NCI-H774 (cell line): ENCODE data around the gene TRIM69.
"Not testable (repeated sequence)": the region's sequence is repeated elsewhere in the genome, so short reads cannot be mapped to it uniquely, and the experiment has no call there.

Experiments
- DNase-seq: peaks from one replicate; lab custom pipeline; 2025; lab: John Stamatoyannopoulos, UW

Gene TRIM69

DNA sequence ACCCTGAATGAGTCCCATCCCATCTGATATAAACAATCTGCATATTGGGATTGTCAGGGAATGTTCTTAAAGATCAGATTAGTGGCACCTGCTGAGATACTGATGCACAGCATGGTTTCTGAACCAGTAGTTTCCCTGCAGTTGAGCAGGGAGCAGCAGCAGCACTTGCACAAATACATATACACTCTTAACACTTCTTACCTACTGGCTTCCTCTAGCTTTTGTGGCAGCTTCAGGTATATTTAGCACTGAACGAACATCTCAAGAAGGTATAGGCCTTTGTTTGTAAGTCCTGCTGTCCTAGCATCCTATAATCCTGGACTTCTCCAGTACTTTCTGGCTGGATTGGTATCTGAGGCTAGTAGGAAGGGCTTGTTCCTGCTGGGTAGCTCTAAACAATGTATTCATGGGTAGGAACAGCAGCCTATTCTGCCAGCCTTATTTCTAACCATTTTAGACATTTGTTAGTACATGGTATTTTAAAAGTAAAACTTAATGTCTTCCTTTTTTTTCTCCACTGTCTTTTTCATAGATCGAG lies 20.5 kb upstream of the TRIM69 start:
- DNase-seq, result no peak

GRCh38 chr15:44716983-44717602 lies 19.2 kb upstream of the TRIM69 start:
- no peak for DNase-seq

GRCh38 chr15:44718180-44718926 lies 18.0 kb upstream of the TRIM69 start:
- DNase-seq, result no peak

DNA sequence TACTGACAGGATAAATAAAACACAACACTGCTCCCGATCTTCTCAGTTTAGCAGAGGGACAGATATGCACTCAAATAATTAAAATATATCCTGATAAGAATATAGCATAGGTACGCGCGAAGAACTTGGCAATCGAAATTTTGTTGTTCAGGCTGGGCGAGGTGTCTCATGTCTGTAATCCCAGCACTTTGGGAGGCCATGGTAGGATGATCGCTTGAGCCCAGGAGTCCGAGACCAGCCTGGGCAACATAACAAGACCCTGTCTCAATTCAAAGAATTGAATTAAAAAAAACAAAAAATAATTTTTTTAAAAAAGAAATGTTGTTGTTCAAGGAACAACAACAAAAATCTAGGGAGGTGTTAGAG lies 17.4 kb upstream of the TRIM69 start:
- DNase-seq, result no peak

- no peak for DNase-seq
These were observed 16.9 kb upstream of the TRIM69 start for GRCh38 chr15:44719293-44719999.

DNA sequence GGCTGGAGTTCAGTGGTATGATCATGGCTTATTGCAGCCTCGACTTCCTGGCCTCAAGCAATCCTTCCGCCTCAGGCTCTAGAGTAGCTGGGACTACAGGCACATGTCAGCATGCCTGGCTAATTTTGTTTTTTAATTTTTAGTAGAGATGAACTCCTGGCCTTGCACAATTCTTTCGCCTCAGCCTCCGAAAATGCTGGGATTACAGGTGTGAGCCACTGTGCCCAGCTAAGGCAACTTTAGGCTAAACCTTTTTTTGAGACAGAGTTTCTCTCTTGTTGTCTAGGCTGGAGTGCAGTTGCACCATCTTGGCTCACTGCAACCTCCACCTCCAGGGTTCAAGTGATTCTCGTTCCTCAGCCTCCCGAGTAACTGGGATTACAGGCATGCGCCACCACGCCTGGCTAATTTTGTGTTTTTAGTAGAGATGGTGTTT lies 16.3 kb upstream of the TRIM69 start:
- DNase-seq, result not testable (repeated sequence)

DNA sequence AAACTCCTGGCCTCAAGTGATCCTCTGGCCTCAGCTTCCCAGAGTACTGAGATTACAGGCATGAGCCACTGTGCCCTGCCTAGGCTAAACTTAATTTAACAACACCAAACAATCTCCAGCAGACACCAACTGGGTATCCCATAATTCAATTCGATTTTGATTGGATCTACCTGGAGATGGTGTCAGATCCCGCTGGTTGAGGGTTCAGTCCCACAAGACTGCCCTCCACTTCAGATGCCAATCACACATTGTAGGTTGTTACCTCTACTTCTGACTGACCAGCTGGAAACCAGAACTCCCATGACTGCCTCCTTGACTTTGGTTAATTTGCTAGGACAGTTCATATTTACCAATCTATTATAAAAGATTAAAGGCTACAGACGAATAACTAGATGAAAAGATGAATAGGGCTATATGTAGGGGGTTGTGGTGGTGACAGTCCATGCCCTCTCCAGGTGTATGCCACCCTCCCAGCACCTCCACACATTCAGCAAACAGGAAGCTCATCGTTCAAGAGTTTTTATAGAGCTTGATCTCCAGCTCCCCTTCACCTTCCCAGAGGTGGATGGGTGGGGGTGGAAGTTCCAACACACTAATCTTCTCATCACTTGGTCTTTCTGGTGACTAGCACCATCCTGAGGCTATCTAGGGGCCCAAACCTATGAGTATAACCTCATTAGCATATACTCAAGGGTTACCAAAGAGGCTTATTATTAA lies 15.7 kb upstream of the TRIM69 start:
- no peak for DNase-seq

DNA sequence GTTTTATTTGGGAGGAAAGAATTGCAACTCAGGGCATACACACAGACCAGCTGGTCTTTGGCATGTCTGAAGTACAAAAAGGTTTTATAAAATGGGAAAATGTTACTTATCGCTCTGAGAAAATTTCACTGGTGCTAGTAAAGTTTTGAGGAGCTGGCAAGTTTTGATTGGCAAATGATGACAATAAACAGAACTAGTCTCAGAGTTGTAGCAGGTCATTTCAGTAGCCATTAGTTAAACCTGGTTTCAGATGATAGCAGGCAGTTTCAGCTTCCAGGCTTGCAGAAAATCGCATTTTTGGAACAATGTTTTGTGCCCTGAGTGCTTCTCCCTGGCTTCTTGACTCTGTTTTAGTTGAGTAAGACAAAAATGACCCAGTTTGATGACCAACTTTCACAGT lies 14.3 kb upstream of the TRIM69 start:
- no peak for DNase-seq

DNA sequence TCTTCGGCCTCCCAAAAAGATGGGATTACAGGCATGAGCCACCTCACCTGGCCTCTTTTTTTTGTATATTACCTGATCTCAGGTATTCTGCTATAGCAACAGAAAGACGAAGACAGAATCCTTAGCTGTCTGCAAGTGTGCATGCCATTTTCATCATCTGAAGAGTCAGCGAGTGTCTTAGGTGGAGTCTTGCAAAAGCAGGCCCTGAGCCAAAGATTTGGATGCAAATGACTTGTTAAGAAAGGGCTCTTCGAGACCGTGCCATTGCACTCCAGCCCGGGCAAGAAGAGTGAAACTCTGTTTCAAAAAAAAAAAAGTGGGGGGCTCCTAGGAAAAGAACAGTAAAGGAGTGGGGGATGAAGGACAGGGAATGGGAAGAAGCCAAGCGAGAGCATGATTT lies 10.2 kb upstream of the TRIM69 start:
- no peak for DNase-seq

DNA sequence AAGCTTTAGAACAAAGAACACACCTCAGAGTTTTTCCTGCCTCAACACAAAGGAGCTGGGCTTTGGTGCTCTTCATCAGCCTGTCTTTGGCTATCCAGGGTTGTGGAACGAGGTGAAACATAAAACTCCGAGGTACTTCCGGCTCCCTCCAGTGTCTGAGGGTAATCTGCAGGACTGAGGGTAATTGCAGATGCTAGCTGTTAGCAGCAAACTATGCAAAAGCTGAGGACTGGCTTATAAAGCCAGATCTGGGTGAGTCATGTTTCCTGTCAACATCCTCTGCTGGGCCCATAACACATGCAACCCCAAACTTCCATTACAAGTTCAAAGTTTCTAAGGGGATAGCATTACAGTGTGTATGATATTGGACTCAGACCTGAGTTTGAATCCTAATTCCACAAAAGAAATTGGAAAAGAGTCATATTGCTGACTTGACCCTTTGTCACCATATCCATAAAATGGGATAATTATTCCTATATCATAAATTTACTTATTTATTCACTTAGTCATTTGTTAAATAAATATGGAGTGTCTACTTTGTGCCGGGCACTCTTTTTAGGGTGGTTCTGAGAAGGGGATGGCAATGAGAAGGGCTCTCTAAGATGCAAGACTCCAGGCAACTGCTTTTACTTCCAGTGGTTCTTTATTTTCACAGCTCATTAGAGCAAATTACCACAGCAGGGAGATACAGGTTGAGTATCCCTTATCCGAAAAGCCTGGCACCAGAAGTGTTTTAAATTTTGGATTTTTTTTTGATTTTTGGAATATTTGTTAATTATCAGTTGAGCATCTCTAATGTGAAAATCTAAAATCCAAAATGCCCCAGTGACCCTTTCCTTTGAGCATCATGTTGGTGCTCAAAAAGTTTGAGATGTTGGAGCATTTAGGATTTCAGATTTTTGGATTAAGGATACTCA lies 9.5 kb upstream of the TRIM69 start:
- no peak for DNase-seq

DNA sequence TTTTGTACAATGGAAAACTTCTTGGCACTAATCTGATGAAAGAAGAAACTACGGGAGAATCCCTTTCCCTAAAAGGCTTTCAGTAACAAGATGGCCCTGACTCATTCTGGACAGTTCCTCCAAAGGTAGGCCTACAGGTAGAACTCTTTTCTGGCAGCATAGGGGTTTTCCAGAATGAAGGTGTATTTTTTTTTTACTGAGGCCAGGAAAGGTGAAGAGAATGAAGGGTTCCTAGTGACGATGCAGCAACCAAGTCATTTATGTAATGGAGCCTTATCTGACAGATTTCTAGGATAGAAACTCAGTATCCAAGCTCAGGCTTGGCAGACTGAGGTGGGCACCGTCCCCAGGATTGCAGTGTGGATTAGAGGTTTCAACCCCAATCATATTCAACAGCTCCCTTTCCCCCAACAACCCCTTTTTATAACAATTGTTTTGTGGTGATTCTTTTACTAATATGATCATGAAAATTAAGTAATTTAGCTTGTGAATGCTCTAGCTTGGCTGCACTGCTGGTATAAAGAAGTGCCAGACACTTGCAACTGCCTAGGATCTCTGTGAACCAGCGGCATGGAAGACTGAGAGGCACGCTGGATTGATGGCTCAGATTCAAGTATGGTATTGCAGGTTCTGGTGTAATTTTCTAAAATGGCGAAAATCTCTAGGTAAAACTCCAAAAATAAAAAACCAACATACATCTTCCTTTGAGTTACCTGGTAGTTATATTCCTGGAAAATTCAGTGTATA lies 8.7 kb upstream of the TRIM69 start:
- DNase-seq, result no peak

DNA sequence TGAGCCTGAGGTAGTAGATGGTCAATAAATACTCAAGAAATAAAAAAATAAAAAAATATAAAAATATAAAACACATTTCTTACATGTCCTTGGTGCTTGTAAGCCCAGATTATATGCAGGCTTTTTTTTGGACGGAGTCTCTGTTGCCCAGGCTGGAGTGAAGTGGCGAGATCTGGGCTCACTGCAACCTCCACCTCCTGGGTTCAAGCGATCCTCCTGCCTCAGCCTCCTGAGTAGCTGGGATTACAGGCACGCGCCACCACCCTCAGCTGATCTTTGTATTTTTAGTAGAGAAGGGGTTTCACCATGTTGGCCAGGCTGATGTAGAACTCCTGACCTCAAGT lies 8.1 kb upstream of the TRIM69 start:
- DNase-seq, result not testable (repeated sequence)

- DNase-seq, result peak; percentile 94
These were observed 7.5 kb upstream of the TRIM69 start for GRCh38 chr15:44728576-44729407.

DNA sequence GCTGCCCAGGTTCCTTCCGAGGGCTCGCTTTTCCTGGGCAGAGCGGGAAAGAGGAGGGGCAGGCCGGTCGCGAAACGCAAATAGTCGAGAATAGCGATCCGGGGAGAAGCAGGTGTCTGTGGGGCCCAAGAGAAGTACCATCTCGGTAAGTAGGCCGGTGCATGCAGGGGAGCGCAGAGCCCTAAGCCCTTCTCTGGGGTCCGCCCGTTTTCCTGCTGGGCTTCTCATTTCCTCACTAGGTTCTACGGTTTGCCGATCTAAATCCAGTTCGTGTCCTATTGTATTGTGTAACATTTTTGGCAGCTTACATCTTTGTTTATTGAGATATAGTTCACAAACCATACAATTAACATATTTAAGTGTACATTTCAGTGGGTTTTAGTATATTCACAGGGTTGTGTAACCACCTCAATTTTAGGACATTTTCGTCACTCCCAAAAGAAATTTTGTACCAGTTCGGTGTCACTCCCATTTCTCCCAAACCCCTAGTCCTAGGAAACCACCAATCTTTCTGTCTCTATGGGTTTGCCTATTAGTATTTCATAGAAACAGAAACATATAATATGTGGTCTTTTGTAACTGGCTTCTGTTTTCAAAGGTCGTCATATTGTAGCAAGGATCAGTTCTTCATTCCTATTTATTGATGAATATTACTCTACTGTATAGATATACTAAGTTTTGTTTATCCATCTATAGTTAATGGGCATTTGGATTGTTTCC lies 6.8 kb upstream of the TRIM69 start:
- DNase-seq, result no peak

- no peak for DNase-seq
These were observed 1.4 kb upstream of the TRIM69 start for GRCh38 chr15:44734839-44735481.

DNA sequence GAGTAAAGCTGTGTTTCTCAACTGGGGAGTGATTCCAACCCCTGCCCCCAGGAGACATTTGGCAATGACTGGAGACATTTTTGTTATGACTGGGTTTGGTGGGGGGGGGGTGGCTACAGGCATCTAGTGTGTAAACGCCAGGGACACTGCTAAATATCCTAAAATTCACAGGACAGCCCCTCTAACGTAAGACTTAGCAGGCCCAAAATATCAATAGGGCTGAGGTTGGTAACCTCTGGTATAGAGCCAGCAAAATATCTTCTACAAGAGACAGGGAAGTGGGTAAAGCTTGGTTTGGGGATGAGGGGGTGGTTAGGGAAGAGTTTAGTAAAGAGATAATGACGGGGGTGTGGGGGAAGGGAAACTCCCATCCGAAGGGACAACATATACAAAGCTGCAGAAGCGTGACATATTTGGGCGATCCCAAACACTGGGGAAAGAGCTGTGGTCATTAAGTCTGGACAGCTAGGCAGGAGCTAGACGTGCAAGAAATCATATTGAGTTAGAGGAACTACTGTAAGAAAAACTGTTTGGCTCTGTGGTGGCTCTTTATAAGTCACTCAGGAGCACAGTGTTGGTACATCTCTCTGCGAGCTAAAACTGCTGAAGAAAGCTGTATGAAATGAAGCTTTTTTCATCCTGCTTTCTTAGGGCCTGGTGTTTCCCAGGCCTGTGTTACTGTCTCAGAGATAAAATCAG lies 697 bp upstream of the TRIM69 start:
- DNase-seq, result no peak

- DNase-seq, result peak; percentile 33
These were observed 2.1 kb downstream of the TRIM69 start for GRCh38 chr15:44738340-44738984.
